Left lung (tissue), 10 donors: ENCODE measurements around the gene PCNT. TPM values are rescaled to one million over a fixed set of nuclear protein-coding genes. Genes with fewer than 3 reads are reported as not detected.

ENCODE experiments used
- ATAC-seq: fragments of 200-7000 bp; cut with Tn5 transposase; one replicate; pipeline ENCODE4 v1.9.1; 2020; ENCODE audit warnings: moderate library complexity
- DNase-seq, 4 donors: peaks; one replicate each; pipeline ENCODE4 v3.0.0-alpha.2; 2013 to 2020
- H3K27ac ChIP-seq, 2 donors: fragments of 200-600 bp; sonication (generic) in 1 of 2; one replicate each; pipeline versions ENCODE4 v1.5.0 to v1.8.0; 2020 to 2021
- H3K27me3 ChIP-seq, 2 donors: fragments of 200-600 bp; sonication (generic) in 1 of 2; one replicate each; pipeline versions ENCODE4 v1.5.0 to v1.8.0; 2020 to 2021
- H3K36me3 ChIP-seq, 2 donors: fragments of 200-600 bp; sonication (generic) in 1 of 2; one replicate each; pipeline versions ENCODE4 v1.5.0 to v1.8.0; 2020 to 2021
- H3K4me1 ChIP-seq, 2 donors: fragments of 200-600 bp; one replicate each; pipeline ENCODE4 v1.8.0; 2021
- H3K4me3 ChIP-seq, 2 donors: fragments of 200-600 bp; sonication (generic) in 1 of 2; one replicate each; pipeline versions ENCODE4 v1.5.0 to v1.8.0; 2020 to 2021; ENCODE audit warnings: mild to moderate bottlenecking in 1 of 2
- H3K9me3 ChIP-seq, 2 donors: fragments of 200-600 bp; sonication (generic) in 1 of 2; one replicate each; pipeline versions ENCODE4 v1.5.0 to v1.8.0; 2020 to 2021
- intact Hi-C, 2 donors: fragments of 100-400 bp; cut with DNase I; formaldehyde crosslinking; loops; one replicate each; pipeline versions ENCODE4 v1.11.2 to v1.14.2; 2022
- polyA plus RNA-seq, 6 donors: library from polyadenylated mRNA; unstranded; fragments of 120-200 nt; gene quantifications; one replicate each; pipeline ENCODE4 v1.2.1, GENCODE V29; 2013; ENCODE audit not compliant: insufficient read length in 6 of 6
- total RNA-seq, 2 donors: library from RNA; stranded (reverse); fragmentation: NEBNext Ultra II Directional; extraction: Animal tissue kit (Norgen Biotek cat#: 25700); gene quantifications; one replicate each; pipeline ENCODE4 v1.2.1, GENCODE V29; 2021
- TF ChIP-seq, protein P1 (sequence below), 2 donors: fragments of 200-600 bp; sonication (generic) in 1 of 2; IDR thresholded peaks; one replicate each; pipeline versions ENCODE4 v1.5.0 to v1.8.0; 2021; ENCODE audit warnings: antibody characterized with exemption in 2 of 2
- donor health status: DM: no; HTN: yes; CAD: no.
- donor health status: DM: no; HTN: no; CAD: no.

PCNT gene
- total and polyA plus RNA-seq, 8 donors = 25.7 to 35.4 (median 32.4) TPM

DNA sequence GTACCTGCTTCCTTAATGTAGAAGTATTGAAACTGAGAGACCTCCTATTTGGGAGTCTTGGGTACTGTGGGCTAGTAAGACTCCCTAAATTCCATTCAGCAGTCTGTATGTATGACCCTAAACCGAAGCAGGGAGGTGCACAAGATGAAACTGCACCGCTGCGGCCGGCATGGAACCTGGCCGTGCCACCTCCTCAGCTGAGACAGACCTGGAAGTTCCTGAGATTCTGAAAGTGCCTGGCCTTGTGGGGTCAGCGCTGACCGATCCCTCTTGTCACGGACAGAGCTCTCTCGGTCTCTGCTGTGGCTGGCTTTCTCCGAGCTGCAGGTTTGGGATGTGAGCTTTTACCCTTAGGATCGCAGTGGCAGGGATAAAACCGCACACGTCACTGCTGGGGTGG, 27.0 kb downstream of the PCNT start:
- Histone ChIP-seq H3K27me3 (no peaks in the 10 kb centered on the region), H3K27ac (no peak overlapping the region), H3K4me3 (no peak overlapping the region), H3K9me3 (no peaks in the 10 kb centered on the region), H3K4me1 (no peaks in the 10 kb centered on the region), H3K36me3 (peaks cover 0 to 100% of the 10 kb centered on the region in 2 donors)
- intact Hi-C loops = no loop called here
- TF ChIP-seq, protein P1, sequence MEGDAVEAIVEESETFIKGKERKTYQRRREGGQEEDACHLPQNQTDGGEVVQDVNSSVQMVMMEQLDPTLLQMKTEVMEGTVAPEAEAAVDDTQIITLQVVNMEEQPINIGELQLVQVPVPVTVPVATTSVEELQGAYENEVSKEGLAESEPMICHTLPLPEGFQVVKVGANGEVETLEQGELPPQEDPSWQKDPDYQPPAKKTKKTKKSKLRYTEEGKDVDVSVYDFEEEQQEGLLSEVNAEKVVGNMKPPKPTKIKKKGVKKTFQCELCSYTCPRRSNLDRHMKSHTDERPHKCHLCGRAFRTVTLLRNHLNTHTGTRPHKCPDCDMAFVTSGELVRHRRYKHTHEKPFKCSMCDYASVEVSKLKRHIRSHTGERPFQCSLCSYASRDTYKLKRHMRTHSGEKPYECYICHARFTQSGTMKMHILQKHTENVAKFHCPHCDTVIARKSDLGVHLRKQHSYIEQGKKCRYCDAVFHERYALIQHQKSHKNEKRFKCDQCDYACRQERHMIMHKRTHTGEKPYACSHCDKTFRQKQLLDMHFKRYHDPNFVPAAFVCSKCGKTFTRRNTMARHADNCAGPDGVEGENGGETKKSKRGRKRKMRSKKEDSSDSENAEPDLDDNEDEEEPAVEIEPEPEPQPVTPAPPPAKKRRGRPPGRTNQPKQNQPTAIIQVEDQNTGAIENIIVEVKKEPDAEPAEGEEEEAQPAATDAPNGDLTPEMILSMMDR (IDR thresholded peaks at IDR 0.05) = no peak
- ATAC-seq (no peak), DNase-seq (peak in 1 of 4 donors; percentile 47)

DNA sequence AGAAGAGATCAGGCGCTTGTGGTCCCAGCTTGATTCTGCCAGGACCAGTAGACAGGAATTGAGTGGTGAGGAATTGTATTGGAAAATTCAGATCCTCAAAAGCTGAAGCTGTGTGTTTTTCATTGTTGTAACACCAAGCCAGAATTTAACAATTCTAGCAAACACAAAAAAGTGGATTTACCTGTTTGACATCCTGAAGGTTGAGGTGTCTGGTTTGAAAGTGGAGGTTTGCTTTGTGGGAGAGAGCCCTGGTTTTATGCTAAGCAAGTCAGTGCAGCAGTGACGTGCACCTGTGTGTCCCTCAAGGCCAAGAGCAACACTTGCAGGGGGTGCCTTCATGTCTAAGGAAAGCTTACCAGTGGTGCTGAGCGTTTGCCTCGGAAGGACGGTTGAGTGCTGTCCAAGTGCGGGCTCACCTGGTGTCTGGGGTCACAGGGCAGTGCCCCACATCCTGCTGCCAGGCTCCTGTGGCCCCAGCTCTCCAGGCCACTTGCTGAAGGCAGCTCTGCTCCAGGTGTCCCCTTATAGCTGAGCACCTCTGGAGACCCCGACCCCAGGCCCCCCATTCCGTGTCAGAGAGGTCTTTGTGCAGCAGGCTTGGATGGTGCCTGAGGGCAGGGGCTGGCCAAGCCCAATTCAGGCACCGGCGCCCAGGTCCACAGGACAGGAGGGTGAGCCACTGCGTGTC, 27.7 kb downstream of the PCNT start:
- DNase-seq = peak in 1 of 4 donors; percentile 17
- TF ChIP-seq, protein P1 (IDR thresholded peaks at IDR 0.05) = no peak

DNA sequence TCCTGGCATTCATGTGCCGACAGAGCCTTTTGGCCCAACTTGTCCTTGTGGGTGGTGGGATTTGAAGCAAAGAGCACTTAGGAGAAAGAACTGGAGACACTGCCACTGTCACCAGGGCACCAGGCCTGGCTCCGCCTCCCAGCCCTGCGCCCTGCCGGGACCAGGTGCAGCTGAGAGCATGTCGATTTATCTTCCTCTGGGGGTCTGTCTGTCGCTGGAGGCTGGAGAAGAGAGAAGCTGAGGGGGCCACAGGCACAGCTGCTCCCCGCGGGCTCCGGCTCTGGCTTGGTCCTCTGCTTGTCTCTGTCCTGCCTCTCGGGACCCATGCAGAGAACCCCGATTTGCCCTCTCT, 28.2 kb downstream of the PCNT start:
- Histone ChIP-seq H3K4me3 (no peak overlapping the region), H3K36me3 (peaks cover 0 to 100% of the 10 kb centered on the region in 2 donors), H3K4me1 (no peaks in the 10 kb centered on the region), H3K27ac (no peak overlapping the region), H3K27me3 (no peaks in the 10 kb centered on the region), H3K9me3 (no peaks in the 10 kb centered on the region)
- DNase-seq = peak in 1 of 4 donors; percentile 60
- no peak for ATAC-seq
- intact Hi-C loops = no loop called here
- TF ChIP-seq, protein P1 (IDR thresholded peaks at IDR 0.05) = no peak

More for the DNA sequence above, 27.7 kb downstream of the PCNT start:
- Histone ChIP-seq H3K4me1 (no peaks in the 10 kb centered on the region), H3K36me3 (peaks cover 0 to 100% of the 10 kb centered on the region in 2 donors), H3K27ac (no peak overlapping the region), H3K27me3 (no peaks in the 10 kb centered on the region), H3K9me3 (no peaks in the 10 kb centered on the region), H3K4me3 (no peak overlapping the region)
- ATAC-seq = no peak
- intact Hi-C loops = no loop called here

- no peak overlapping the region for H3K27ac ChIP-seq
- peak in 1 of 4 donors; percentile 51 for DNase-seq
- no peaks in the 10 kb centered on the region for H3K9me3 ChIP-seq
- intact Hi-C loops = no loop called here
- no peak overlapping the region for H3K4me3 ChIP-seq
- TF ChIP-seq, protein P1 (IDR thresholded peaks at IDR 0.05) = no peak
- H3K4me1 ChIP-seq = no peaks in the 10 kb centered on the region
- no peaks in the 10 kb centered on the region for H3K27me3 ChIP-seq
- ATAC-seq = no peak
- H3K36me3 ChIP-seq = peaks cover 0 to 100% of the 10 kb centered on the region in 2 donors
These were observed 29.0 kb downstream of the PCNT start for GRCh38 chr21:46352913-46353312.

DNA sequence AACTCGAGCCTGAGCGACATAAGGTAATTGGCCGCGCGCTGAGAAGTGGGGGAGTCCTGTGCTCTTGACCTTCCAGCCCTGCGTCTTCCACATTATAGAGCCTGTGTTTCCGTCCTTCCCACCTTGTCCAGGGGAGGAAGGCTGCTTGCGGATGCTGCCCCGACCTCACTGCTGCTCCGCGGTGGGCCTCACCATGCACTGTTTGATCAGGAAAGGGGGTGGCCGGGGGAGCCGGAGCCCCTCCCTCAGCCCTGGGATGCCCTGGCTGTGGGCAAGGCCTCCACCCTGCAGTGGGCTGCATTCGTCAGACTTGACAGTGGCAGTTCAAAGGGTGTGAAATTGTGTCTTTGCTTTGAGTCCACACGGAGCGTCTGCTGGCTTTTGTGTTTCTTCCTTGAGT, 30.1 kb downstream of the PCNT start:
- H3K4me1 ChIP-seq = no peaks in the 10 kb centered on the region
- TF ChIP-seq, protein P1 (IDR thresholded peaks at IDR 0.05) = no peak
- no peaks in the 10 kb centered on the region for H3K27me3 ChIP-seq
- no peak for ATAC-seq
- intact Hi-C loops = no loop called here
- H3K4me3 ChIP-seq = no peak overlapping the region
- no peak for DNase-seq
- no peak overlapping the region for H3K27ac ChIP-seq
- H3K36me3 ChIP-seq = peaks cover 0 to 100% of the 10 kb centered on the region in 2 donors
- H3K9me3 ChIP-seq = no peaks in the 10 kb centered on the region
